ENCODE data around the gene TRIM16.
A peak's percentile ranks its signal among the peaks of the same experiment; 100 is the strongest.
"Not testable (repeated sequence)": the region's sequence is repeated elsewhere in the genome, so short reads cannot be mapped to it uniquely, and the experiment has no call there.

TRIM16 gene

GRCh38 chr17:15683824-15684478, at the start of gene TRIM16:
Gene TRIM16, minus strand, starts transcription at chr17:15684311. Its CDS starts 32,702 bp downstream, at chr17:15651609.
- DNase-seq (ENCODE audit: low read depth): peak; percentile 40
- peak within 1 kb of the TSS; percentile 63 for H3K4me3 ChIP-seq (ENCODE audit: control insufficient read depth, low read depth, low read length)

GRCh38 chr17:15733174-15733789, 49.2 kb upstream of the TRIM16 start:
- DNase-seq (ENCODE audit: low read depth); H3K4me3 ChIP-seq (ENCODE audit: control insufficient read depth, low read depth, low read length): not testable (repeated sequence)

- H3K4me3 ChIP-seq (ENCODE audit: control insufficient read depth, low read depth, low read length); DNase-seq (ENCODE audit: low read depth): not testable (repeated sequence)
Observed at GRCh38 chr17:15731900-15732299, 47.8 kb upstream of the TRIM16 start, which contains the start of gene TBC1D26. Gene TBC1D26, plus strand, starts transcription at chr17:15732283. Its CDS starts 3,066 bp downstream, at chr17:15735349.

GRCh38 chr17:15730535-15730934, 46.4 kb upstream of the TRIM16 start:
- not testable (repeated sequence) for DNase-seq (ENCODE audit: low read depth); H3K4me3 ChIP-seq (ENCODE audit: control insufficient read depth, low read depth, low read length)

GRCh38 chr17:15716601-15717563, 32.8 kb upstream of the TRIM16 start:
- H3K4me3 ChIP-seq (ENCODE audit: control insufficient read depth, low read depth, low read length); DNase-seq (ENCODE audit: low read depth): not testable (repeated sequence)

- DNase-seq (ENCODE audit: low read depth); H3K4me3 ChIP-seq (ENCODE audit: control insufficient read depth, low read depth, low read length): not testable (repeated sequence)
Observed at GRCh38 chr17:15708879-15709278, 24.8 kb upstream of the TRIM16 start.

- DNase-seq (ENCODE audit: low read depth): not testable (repeated sequence)
Observed at GRCh38 chr17:15704813-15705212, 20.7 kb upstream of the TRIM16 start.

GRCh38 chr17:15704239-15704638, 20.1 kb upstream of the TRIM16 start:
- not testable (repeated sequence) for H3K4me3 ChIP-seq (ENCODE audit: control insufficient read depth, low read depth, low read length); DNase-seq (ENCODE audit: low read depth)

More at GRCh38 chr17:15704813-15705212, 20.7 kb upstream of the TRIM16 start:
- not testable (repeated sequence) for H3K4me3 ChIP-seq (ENCODE audit: control insufficient read depth, low read depth, low read length)

- H3K4me3 ChIP-seq (ENCODE audit: control insufficient read depth, low read depth, low read length): peak overlapping the region; percentile 48
- DNase-seq (ENCODE audit: low read depth): not testable (repeated sequence)
Observed at GRCh38 chr17:15699937-15700336, 15.8 kb upstream of the TRIM16 start.

- DNase-seq (ENCODE audit: low read depth): peak; percentile 98
- H3K4me3 ChIP-seq (ENCODE audit: control insufficient read depth, low read depth, low read length): peak within 1 kb of the TSS; percentile 48
Observed at GRCh38 chr17:15699413-15699924, 15.4 kb upstream of the TRIM16 start, which contains the start of gene ZNF286A. Gene ZNF286A, plus strand, starts transcription at chr17:15699752. Its CDS starts 578 bp downstream, at chr17:15700330.

GRCh38 chr17:15698967-15699366, 14.9 kb upstream of the TRIM16 start:
- not testable (repeated sequence) for DNase-seq (ENCODE audit: low read depth)
- H3K4me3 ChIP-seq (ENCODE audit: control insufficient read depth, low read depth, low read length): peak overlapping the region; percentile 48

- not testable (repeated sequence) for DNase-seq (ENCODE audit: low read depth); H3K4me3 ChIP-seq (ENCODE audit: control insufficient read depth, low read depth, low read length)
Observed at GRCh38 chr17:15687494-15687893, 3.4 kb upstream of the TRIM16 start.

GRCh38 chr17:15683135-15683534, 976 bp downstream of the TRIM16 start:
- DNase-seq (ENCODE audit: low read depth); H3K4me3 ChIP-seq (ENCODE audit: control insufficient read depth, low read depth, low read length): not testable (repeated sequence)

GRCh38 chr17:15675991-15676390, 8.1 kb downstream of the TRIM16 start:
- not testable (repeated sequence) for DNase-seq (ENCODE audit: low read depth); H3K4me3 ChIP-seq (ENCODE audit: control insufficient read depth, low read depth, low read length)

GRCh38 chr17:15674640-15675039, 9.5 kb downstream of the TRIM16 start:
- not testable (repeated sequence) for DNase-seq (ENCODE audit: low read depth); H3K4me3 ChIP-seq (ENCODE audit: control insufficient read depth, low read depth, low read length)

GRCh38 chr17:15669526-15669925, 14.6 kb downstream of the TRIM16 start:
- not testable (repeated sequence) for H3K4me3 ChIP-seq (ENCODE audit: control insufficient read depth, low read depth, low read length); DNase-seq (ENCODE audit: low read depth)
